ENCODE measurements around the gene PSMB11. TPM values are rescaled to one million over a fixed set of nuclear protein-coding genes. Genes with fewer than 3 reads are reported as not detected.

PSMB11 gene, protein sequence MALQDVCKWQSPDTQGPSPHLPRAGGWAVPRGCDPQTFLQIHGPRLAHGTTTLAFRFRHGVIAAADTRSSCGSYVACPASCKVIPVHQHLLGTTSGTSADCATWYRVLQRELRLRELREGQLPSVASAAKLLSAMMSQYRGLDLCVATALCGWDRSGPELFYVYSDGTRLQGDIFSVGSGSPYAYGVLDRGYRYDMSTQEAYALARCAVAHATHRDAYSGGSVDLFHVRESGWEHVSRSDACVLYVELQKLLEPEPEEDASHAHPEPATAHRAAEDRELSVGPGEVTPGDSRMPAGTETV
- not detected for total RNA-seq
- polyA plus RNA-seq: not detected
- long read RNA-seq, donor 1: 0 reads
- long read RNA-seq, donor 2: 0 reads
- long read RNA-seq, donor 3: 0 reads

DNA sequence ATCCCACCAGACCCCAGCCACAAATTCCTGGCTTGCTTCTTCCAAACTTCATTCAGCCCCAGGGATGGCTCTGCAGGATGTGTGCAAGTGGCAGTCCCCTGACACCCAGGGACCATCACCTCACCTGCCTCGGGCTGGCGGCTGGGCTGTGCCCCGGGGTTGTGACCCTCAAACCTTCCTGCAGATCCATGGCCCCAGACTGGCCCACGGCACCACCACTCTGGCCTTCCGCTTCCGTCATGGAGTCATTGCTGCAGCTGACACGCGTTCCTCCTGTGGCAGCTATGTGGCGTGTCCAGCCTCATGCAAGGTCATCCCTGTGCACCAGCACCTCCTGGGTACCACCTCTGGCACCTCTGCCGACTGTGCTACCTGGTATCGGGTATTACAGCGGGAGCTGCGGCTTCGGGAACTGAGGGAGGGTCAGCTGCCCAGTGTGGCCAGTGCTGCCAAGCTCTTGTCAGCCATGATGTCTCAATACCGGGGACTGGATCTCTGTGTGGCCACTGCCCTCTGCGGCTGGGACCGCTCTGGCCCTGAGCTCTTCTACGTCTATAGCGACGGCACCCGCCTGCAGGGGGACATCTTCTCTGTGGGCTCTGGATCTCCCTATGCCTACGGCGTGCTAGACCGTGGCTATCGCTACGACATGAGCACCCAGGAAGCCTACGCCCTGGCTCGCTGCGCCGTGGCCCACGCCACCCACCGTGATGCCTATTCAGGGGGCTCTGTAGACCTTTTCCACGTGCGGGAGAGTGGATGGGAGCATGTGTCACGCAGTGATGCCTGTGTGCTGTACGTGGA, at the start of gene PSMB11:
PSMB11 (plus strand) TSS at position 51 of the 804 bp plus-strand sequence; CDS start at position 65, 14 bp downstream.
- ATAC-seq (no peak), DNase-seq (no peak)
- no peak within 1 kb of the TSS for H3K4me3 ChIP-seq
- H3K27me3 ChIP-seq: no peaks in the 10 kb centered on the region
- peaks cover 3 to 34% (median 14%) of the 10 kb centered on the region in 12 donors for H3K4me1 ChIP-seq
- no peak within 1 kb of the TSS for H3K27ac ChIP-seq
- no peak for TF ChIP-seq POLR2A (IDR thresholded peaks at IDR 0.05)
- TF ChIP-seq, protein P1, sequence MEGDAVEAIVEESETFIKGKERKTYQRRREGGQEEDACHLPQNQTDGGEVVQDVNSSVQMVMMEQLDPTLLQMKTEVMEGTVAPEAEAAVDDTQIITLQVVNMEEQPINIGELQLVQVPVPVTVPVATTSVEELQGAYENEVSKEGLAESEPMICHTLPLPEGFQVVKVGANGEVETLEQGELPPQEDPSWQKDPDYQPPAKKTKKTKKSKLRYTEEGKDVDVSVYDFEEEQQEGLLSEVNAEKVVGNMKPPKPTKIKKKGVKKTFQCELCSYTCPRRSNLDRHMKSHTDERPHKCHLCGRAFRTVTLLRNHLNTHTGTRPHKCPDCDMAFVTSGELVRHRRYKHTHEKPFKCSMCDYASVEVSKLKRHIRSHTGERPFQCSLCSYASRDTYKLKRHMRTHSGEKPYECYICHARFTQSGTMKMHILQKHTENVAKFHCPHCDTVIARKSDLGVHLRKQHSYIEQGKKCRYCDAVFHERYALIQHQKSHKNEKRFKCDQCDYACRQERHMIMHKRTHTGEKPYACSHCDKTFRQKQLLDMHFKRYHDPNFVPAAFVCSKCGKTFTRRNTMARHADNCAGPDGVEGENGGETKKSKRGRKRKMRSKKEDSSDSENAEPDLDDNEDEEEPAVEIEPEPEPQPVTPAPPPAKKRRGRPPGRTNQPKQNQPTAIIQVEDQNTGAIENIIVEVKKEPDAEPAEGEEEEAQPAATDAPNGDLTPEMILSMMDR (IDR thresholded peaks at IDR 0.05): no peak
- intact Hi-C loops (cut with DNase I): no loop called here
- no peaks in the 10 kb centered on the region for H3K9me3 ChIP-seq
- H3K36me3 ChIP-seq: no peaks in the 10 kb centered on the region
- 96% methylated on average over 29 to 36 of the region's 36 CpGs for WGBS, 4 donors

DNA sequence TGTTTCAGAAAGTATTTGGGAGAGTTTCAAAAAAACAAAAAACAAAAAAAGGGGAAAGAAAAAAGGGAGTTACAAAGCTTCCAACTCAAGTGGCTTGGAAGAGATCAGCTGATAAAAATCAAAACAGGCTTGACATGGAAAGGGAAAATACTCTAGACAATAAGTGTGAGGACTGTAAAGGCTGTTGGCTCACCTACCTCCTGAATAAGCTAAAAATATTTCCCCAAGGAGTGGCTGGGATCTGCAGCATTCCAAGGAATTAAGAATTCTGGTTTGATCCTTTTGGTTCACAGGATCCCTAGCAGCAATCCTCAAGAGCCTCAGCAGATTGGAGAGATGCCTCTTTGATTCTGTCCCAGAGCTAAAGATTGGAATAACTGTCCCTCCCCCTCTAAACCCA, 48.5 kb upstream of the PSMB11 start:
- TF ChIP-seq, protein P1 (IDR thresholded peaks at IDR 0.05): no peak
- no peak for TF ChIP-seq POLR2A (IDR thresholded peaks at IDR 0.05)
- intact Hi-C loops (cut with DNase I): loop anchor here in 1 of 10 donors (2.0 kb wide), 1 partner anchor 59 kb away; no protein-coding TSS in a partner anchor
- Histone ChIP-seq H3K27ac (no peak overlapping the region), H3K27me3 (no peaks in the 10 kb centered on the region), H3K9me3 (no peaks in the 10 kb centered on the region), H3K4me1 (peaks cover 0 to 19% (median 3%) of the 10 kb centered on the region in 12 donors), H3K36me3 (peaks cover 0 to 43% (median 14%) of the 10 kb centered on the region in 9 donors), H3K4me3 (no peak overlapping the region)
- DNase-seq (no peak), ATAC-seq (no peak)

DNA sequence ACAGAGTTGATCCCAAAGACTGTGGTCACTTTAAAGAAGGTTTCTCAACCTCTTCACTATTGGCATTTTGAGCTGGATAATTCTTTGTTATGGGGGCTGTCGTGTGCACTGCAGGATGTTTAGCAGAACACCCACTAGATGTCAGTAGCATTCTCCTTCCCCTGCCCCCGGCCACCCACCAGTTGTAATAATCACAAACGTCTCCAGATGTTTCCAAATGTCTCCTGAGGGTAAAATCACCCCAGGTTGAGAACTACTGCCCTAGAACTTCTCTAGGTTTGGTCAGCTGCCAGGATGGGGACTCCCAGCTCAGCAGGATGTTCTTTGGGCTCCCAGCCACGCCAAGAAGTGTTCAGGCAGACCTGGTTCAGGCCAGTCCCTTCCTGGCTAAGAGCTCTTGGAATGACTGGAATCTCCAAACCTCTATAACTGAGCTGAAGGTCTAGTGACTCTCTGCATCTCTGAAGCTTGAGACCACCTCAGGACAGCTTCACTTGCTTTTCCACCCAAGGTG, 47.2 kb upstream of the PSMB11 start:
- H3K4me1 ChIP-seq: peaks cover 0 to 25% (median 3%) of the 10 kb centered on the region in 12 donors
- H3K9me3 ChIP-seq: no peaks in the 10 kb centered on the region
- no peak overlapping the region for H3K27ac ChIP-seq
- ATAC-seq (peak; percentile 25 to 72 (median 65)), DNase-seq (peak in 2 of 5 donors; percentile 24 to 27)
- H3K4me3 ChIP-seq: no peak overlapping the region
- H3K36me3 ChIP-seq: peaks cover 0 to 38% (median 7%) of the 10 kb centered on the region in 9 donors
- 3 to 8% (median 5%) methylated on average over 4 of the region's 4 CpGs for WGBS, 4 donors
- H3K27me3 ChIP-seq: no peaks in the 10 kb centered on the region
- TF ChIP-seq, protein P1 (IDR thresholded peaks at IDR 0.05): peak; percentile 40 to 67 (median 56)
- no peak for TF ChIP-seq POLR2A (IDR thresholded peaks at IDR 0.05)
- intact Hi-C loops (cut with DNase I): loop anchor here in 1 of 10 donors (2.0 kb wide), 1 partner anchor 62 kb away; the partner anchor contains the start of gene CDH24

Data from heart left ventricle (tissue), 16 donors.